Right lung (tissue), 5 donors: ENCODE data around the gene RHBDL1. TPM values are rescaled to one million over a fixed set of nuclear protein-coding genes. Genes with fewer than 3 reads are reported as not detected.

ENCODE experiments used
- DNase-seq, 2 donors: peaks; one replicate each; pipeline ENCODE4 v3.0.0-alpha.2; 2013
- polyA plus RNA-seq, 5 donors: library from polyadenylated mRNA; unstranded; fragments of 120-200 nt; gene quantifications; one replicate each; pipeline versions ENCODE4 v1.2.1 to v1.2.3, GENCODE V29; 2013; ENCODE audit warnings: inconsistent platforms in 1 of 5, low replicate concordance in 1 of 5; ENCODE audit not compliant: insufficient read length in 5 of 5, insufficient read depth in 1 of 5

RHBDL1 gene
- polyA plus RNA-seq, 5 donors: 0.38 to 1.8 (median 0.81) TPM

- no peak for DNase-seq
Observed at GRCh38 chr16:652454-653305, 22.8 kb upstream of the RHBDL1 start.

- DNase-seq: no peak
Observed at GRCh38 chr16:654034-654433, 21.4 kb upstream of the RHBDL1 start.

- no peak for DNase-seq
Observed at GRCh38 chr16:657487-657886, 18.0 kb upstream of the RHBDL1 start.

- DNase-seq: no peak
Observed at GRCh38 chr16:658679-659571, 16.5 kb upstream of the RHBDL1 start.

- DNase-seq: no peak
Observed at GRCh38 chr16:659618-660017, 15.9 kb upstream of the RHBDL1 start.

- DNase-seq: no peak
Observed at GRCh38 chr16:660132-660458, 15.4 kb upstream of the RHBDL1 start.

GRCh38 chr16:660459-661183 lies 14.8 kb upstream of the RHBDL1 start:
- peak in 1 of 2 donors; percentile 40 for DNase-seq

- DNase-seq: no peak
Observed at GRCh38 chr16:661184-661821, 14.2 kb upstream of the RHBDL1 start.

- no peak for DNase-seq
Observed at GRCh38 chr16:662095-662494, 13.4 kb upstream of the RHBDL1 start.

- DNase-seq: no peak
Observed at GRCh38 chr16:662597-662996, 12.9 kb upstream of the RHBDL1 start.

GRCh38 chr16:666572-666971 lies 8.9 kb upstream of the RHBDL1 start:
- DNase-seq: no peak

GRCh38 chr16:667113-667779 lies 8.2 kb upstream of the RHBDL1 start:
- no peak for DNase-seq

GRCh38 chr16:667780-668518 lies 7.5 kb upstream of the RHBDL1 start, which contains the start of gene RHOT2:
Gene RHOT2, plus strand, starts transcription at chr16:668132. Its CDS starts 68 bp downstream, at chr16:668200.
- DNase-seq: peak; percentile 87 to 89

GRCh38 chr16:668519-669171 lies 6.8 kb upstream of the RHBDL1 start:
- no peak for DNase-seq

- DNase-seq: no peak
Observed at GRCh38 chr16:669666-670065, 5.8 kb upstream of the RHBDL1 start.

GRCh38 chr16:670485-671352 lies 4.8 kb upstream of the RHBDL1 start:
- no peak for DNase-seq

GRCh38 chr16:671353-672131 lies 3.9 kb upstream of the RHBDL1 start:
- DNase-seq: no peak

GRCh38 chr16:672371-672770 lies 3.1 kb upstream of the RHBDL1 start:
- DNase-seq: no peak
